HFFc6 (cell line): ENCODE measurements around the gene PCSK6. TPM values are rescaled to one million over a fixed set of nuclear protein-coding genes. Genes with fewer than 3 reads are reported as not detected.
"Not testable (repeated sequence)": the region's sequence is repeated elsewhere in the genome, so short reads cannot be mapped to it uniquely, and the experiment has no call there.

Source experiments
- DNase-seq: peaks from one replicate; pipeline ENCODE4 v3.0.0-alpha.2; 2018
- H3K27ac Mint-ChIP-seq: 2 replicates; pipeline ENCODE4 v1.8.0; 2020; ENCODE audit warnings: mild to moderate bottlenecking, mixed read lengths
- H3K27me3 Mint-ChIP-seq: 2 replicates; pipeline ENCODE4 v1.8.0; 2021; ENCODE audit warnings: mild to moderate bottlenecking, moderate library complexity, mixed read lengths; ENCODE audit not compliant: insufficient read depth
- H3K36me3 Mint-ChIP-seq: 2 replicates; pipeline ENCODE4 v1.8.0; 2021; ENCODE audit warnings: low read depth, mixed read lengths
- H3K4me1 Mint-ChIP-seq: 2 replicates; pipeline ENCODE4 v1.8.0; 2020; ENCODE audit warnings: low read depth, mixed read lengths
- H3K4me3 Mint-ChIP-seq: 2 replicates; pipeline ENCODE4 v1.8.0; 2020; ENCODE audit warnings: mild to moderate bottlenecking, moderate library complexity, mixed read lengths
- H3K9me3 Mint-ChIP-seq: 2 replicates; pipeline ENCODE4 v1.8.0; 2020; ENCODE audit warnings: mild to moderate bottlenecking, mixed read lengths
- CTCF ChIP-seq: fragments of 200-600 bp; sonication (generic); IDR thresholded peaks from 2 replicates; pipeline ENCODE4 v1.5.0; 2021; ENCODE audit warnings: antibody characterized with exemption, mild to moderate bottlenecking
- total RNA-seq, 6 experiments: library from RNA; stranded (reverse); fragmentation: NEBNext Ultra II Directional; extraction: Animal tissue kit (Norgen Biotek cat#: 25700); gene quantifications; 2 replicates in 1 of 6; 3 replicates in 5 of 6; pipeline ENCODE4 v1.2.3, GENCODE V29; 2021

Gene PCSK6
- total RNA-seq, 6 experiments from 2014 or later = not detected

- no peaks in the 10 kb centered on the region for H3K36me3 Mint-ChIP-seq
- H3K4me1 Mint-ChIP-seq = no peaks in the 10 kb centered on the region
Measured at GRCh38 chr15:101407966-101408775, 81.3 kb downstream of the PCSK6 start.

GRCh38 chr15:101407439-101407838 lies 82.1 kb downstream of the PCSK6 start:
- no peak overlapping the region for H3K27ac Mint-ChIP-seq
- H3K27me3 Mint-ChIP-seq = peaks cover 34% of the 10 kb centered on the region
- no peaks in the 10 kb centered on the region for H3K4me1 Mint-ChIP-seq
- no peaks in the 10 kb centered on the region for H3K9me3 Mint-ChIP-seq
- no peaks in the 10 kb centered on the region for H3K36me3 Mint-ChIP-seq
- H3K4me3 Mint-ChIP-seq = no peak overlapping the region
- DNase-seq = no peak
- no peak for TF ChIP-seq CTCF

More at GRCh38 chr15:101407966-101408775, 81.3 kb downstream of the PCSK6 start:
- Mint-ChIP-seq H3K27ac (no peak overlapping the region), H3K27me3 (peaks cover 38% of the 10 kb centered on the region), H3K9me3 (no peaks in the 10 kb centered on the region), H3K4me3 (no peak overlapping the region)
- no peak for TF ChIP-seq CTCF
- no peak for DNase-seq

- Mint-ChIP-seq H3K27ac (no peak overlapping the region), H3K4me1 (no peaks in the 10 kb centered on the region), H3K36me3 (no peaks in the 10 kb centered on the region), H3K4me3 (no peak overlapping the region), H3K27me3 (peaks cover 33% of the 10 kb centered on the region), H3K9me3 (no peaks in the 10 kb centered on the region; the same call in 1 of the 2 replicates)
- no peak for TF ChIP-seq CTCF
- DNase-seq = no peak
Measured at GRCh38 chr15:101406526-101407195, 82.8 kb downstream of the PCSK6 start.

- Mint-ChIP-seq H3K9me3 (no peaks in the 10 kb centered on the region; the same call in 1 of the 2 replicates), H3K27me3 (peaks cover 30% of the 10 kb centered on the region), H3K27ac (no peak overlapping the region), H3K4me3 (no peak overlapping the region), H3K36me3 (no peaks in the 10 kb centered on the region), H3K4me1 (no peaks in the 10 kb centered on the region)
- TF ChIP-seq CTCF = no peak
- DNase-seq = no peak
Measured at GRCh38 chr15:101406036-101406435, 83.5 kb downstream of the PCSK6 start.

- no peaks in the 10 kb centered on the region for H3K4me1 Mint-ChIP-seq
- H3K27ac Mint-ChIP-seq = no peak overlapping the region
- peaks cover 33% of the 10 kb centered on the region for H3K27me3 Mint-ChIP-seq
- no peak overlapping the region for H3K4me3 Mint-ChIP-seq
- no peak for DNase-seq
- no peaks in the 10 kb centered on the region; the same call in 1 of the 2 replicates for H3K9me3 Mint-ChIP-seq
- no peaks in the 10 kb centered on the region for H3K36me3 Mint-ChIP-seq
- TF ChIP-seq CTCF = no peak
Measured at GRCh38 chr15:101404245-101404644, 85.3 kb downstream of the PCSK6 start.

- H3K4me1 Mint-ChIP-seq, H3K27ac Mint-ChIP-seq, H3K9me3 Mint-ChIP-seq, DNase-seq, H3K36me3 Mint-ChIP-seq, H3K4me3 Mint-ChIP-seq: not testable (repeated sequence)
- H3K27me3 Mint-ChIP-seq = peaks cover 31% of the 10 kb centered on the region
Measured at GRCh38 chr15:101402883-101403282, 86.6 kb downstream of the PCSK6 start.
